ENCODE data around the gene BABAM1.
A peak's percentile ranks its signal among the peaks of the same experiment; 100 is the strongest.
"Not testable (repeated sequence)": the region's sequence is repeated elsewhere in the genome, so short reads cannot be mapped to it uniquely, and the experiment has no call there.

BABAM1 gene

GRCh38 chr19:17293605-17294004, 26.4 kb downstream of the BABAM1 start:
- peak overlapping the region; percentile 100 for H3K4me2 ChIP-seq (ENCODE audit: low read length)
- no peak for TF ChIP-seq EZH2phosphoT487 (IDR thresholded peaks at IDR 0.05; ENCODE audit: borderline replicate concordance, low read length)
- no peak for TF ChIP-seq CTCF (IDR thresholded peaks at IDR 0.05; ENCODE audit: low read depth, low read length, poor library complexity, severe bottlenecking)
- 0 out of 2 replicates have a peak, but pooled peaks cover 3% of the 10 kb centered on the region for H4K20me1 ChIP-seq (ENCODE audit: control insufficient read depth, insufficient read depth, low read depth, low read length)
- H3K36me3 ChIP-seq (ENCODE audit: control insufficient read depth, low read length) = peaks cover 4% of the 10 kb centered on the region
- 0 out of 2 replicates have a peak, but pooled peaks cover 2% of the 10 kb centered on the region for H3K9me3 ChIP-seq (ENCODE audit: control insufficient read depth, insufficient read depth, low read length)
- 0 out of 2 replicates have a peak, but pooled peaks cover 3% of the 10 kb centered on the region for H3F3A ChIP-seq (ENCODE audit: control insufficient read depth, insufficient read depth)
- H3K9me2 ChIP-seq (replicated peaks; ENCODE audit: control insufficient read depth, low read length) = no peaks in the 10 kb centered on the region
- H3K79me2 ChIP-seq (ENCODE audit: control insufficient read depth, low read length) = peaks cover 12% of the 10 kb centered on the region
- H3K4me1 ChIP-seq (ENCODE audit: control insufficient read depth, low read length) = peaks cover 27% of the 10 kb centered on the region
- peak overlapping the region; percentile 20; the same call in 1 of the 2 replicates for H3K4me3 ChIP-seq (ENCODE audit: low read length)
- no peak overlapping the region for H3K27ac ChIP-seq (ENCODE audit: low read depth, low read length)
- H3K27me3 ChIP-seq (ENCODE audit: control insufficient read depth, low read length) = no peaks in the 10 kb centered on the region

- Histone ChIP-seq H3K4me1 (ENCODE audit: control insufficient read depth, low read length) (peaks cover 27% of the 10 kb centered on the region), H3K27me3 (ENCODE audit: control insufficient read depth, low read length) (no peaks in the 10 kb centered on the region), H3K79me2 (ENCODE audit: control insufficient read depth, low read length) (peaks cover 12% of the 10 kb centered on the region), H3F3A (ENCODE audit: control insufficient read depth, insufficient read depth) (0 out of 2 replicates have a peak, but pooled peaks cover 3% of the 10 kb centered on the region), H3K9me2 (replicated peaks; ENCODE audit: control insufficient read depth, low read length) (no peaks in the 10 kb centered on the region), H3K4me2 (ENCODE audit: low read length) (peak overlapping the region; percentile 100), H3K27ac (ENCODE audit: low read depth, low read length) (no peak overlapping the region), H4K20me1 (ENCODE audit: control insufficient read depth, insufficient read depth, low read depth, low read length) (0 out of 2 replicates have a peak, but pooled peaks cover 3% of the 10 kb centered on the region), H3K4me3 (ENCODE audit: low read length) (peak overlapping the region; percentile 20; the same call in 1 of the 2 replicates), H3K36me3 (ENCODE audit: control insufficient read depth, low read length) (peaks cover 4% of the 10 kb centered on the region), H3K9me3 (ENCODE audit: control insufficient read depth, insufficient read depth, low read length) (0 out of 2 replicates have a peak, but pooled peaks cover 2% of the 10 kb centered on the region)
- no peak for TF ChIP-seq CTCF (IDR thresholded peaks at IDR 0.05; ENCODE audit: low read depth, low read length, poor library complexity, severe bottlenecking)
Measured at GRCh38 chr19:17294051-17294891, 27.0 kb downstream of the BABAM1 start.

GRCh38 chr19:17295551-17295950, 28.3 kb downstream of the BABAM1 start:
- not testable (repeated sequence) for H3K36me3 ChIP-seq (ENCODE audit: control insufficient read depth, low read length); H3K27ac ChIP-seq (ENCODE audit: low read depth, low read length); H3K9me2 ChIP-seq (replicated peaks; ENCODE audit: control insufficient read depth, low read length); H3K4me3 ChIP-seq (ENCODE audit: low read length); H3F3A ChIP-seq (ENCODE audit: control insufficient read depth, insufficient read depth); H4K20me1 ChIP-seq (ENCODE audit: control insufficient read depth, insufficient read depth, low read depth, low read length); H3K27me3 ChIP-seq (ENCODE audit: control insufficient read depth, low read length); H3K4me2 ChIP-seq (ENCODE audit: low read length); H3K9me3 ChIP-seq (ENCODE audit: control insufficient read depth, insufficient read depth, low read length)
- peaks cover 27% of the 10 kb centered on the region for H3K4me1 ChIP-seq (ENCODE audit: control insufficient read depth, low read length)
- peaks cover 12% of the 10 kb centered on the region for H3K79me2 ChIP-seq (ENCODE audit: control insufficient read depth, low read length)

GRCh38 chr19:17296273-17296672, 29.0 kb downstream of the BABAM1 start:
- H3K4me2 ChIP-seq (ENCODE audit: low read length) = no peak overlapping the region

More at GRCh38 chr19:17296273-17296672, 29.0 kb downstream of the BABAM1 start:
- peaks cover 4% of the 10 kb centered on the region for H3K36me3 ChIP-seq (ENCODE audit: control insufficient read depth, low read length)
- H3K79me2 ChIP-seq (ENCODE audit: control insufficient read depth, low read length) = peaks cover 12% of the 10 kb centered on the region
- TF ChIP-seq CTCF (IDR thresholded peaks at IDR 0.05; ENCODE audit: low read depth, low read length, poor library complexity, severe bottlenecking) (no peak), EZH2phosphoT487 (IDR thresholded peaks at IDR 0.05; ENCODE audit: borderline replicate concordance, low read length) (no peak)
- H3K4me3 ChIP-seq (ENCODE audit: low read length) = no peak overlapping the region
- peaks cover 27% of the 10 kb centered on the region for H3K4me1 ChIP-seq (ENCODE audit: control insufficient read depth, low read length)
- H4K20me1 ChIP-seq (ENCODE audit: control insufficient read depth, insufficient read depth, low read depth, low read length) = 0 out of 2 replicates have a peak, but pooled peaks cover 3% of the 10 kb centered on the region
- H3F3A ChIP-seq (ENCODE audit: control insufficient read depth, insufficient read depth) = 0 out of 2 replicates have a peak, but pooled peaks cover 3% of the 10 kb centered on the region
- H3K27ac ChIP-seq (ENCODE audit: low read depth, low read length) = no peak overlapping the region
- H3K9me2 ChIP-seq (replicated peaks; ENCODE audit: control insufficient read depth, low read length) = no peaks in the 10 kb centered on the region
- 0 out of 2 replicates have a peak, but pooled peaks cover 2% of the 10 kb centered on the region for H3K9me3 ChIP-seq (ENCODE audit: control insufficient read depth, insufficient read depth, low read length)
- H3K27me3 ChIP-seq (ENCODE audit: control insufficient read depth, low read length) = no peaks in the 10 kb centered on the region

Data from DOHH2 (cell line).